CD4-positive, alpha-beta T cell treated with Interleukin-1 beta for 1 hour (primary cell): ENCODE measurements around the gene P2RX5.

Source experiments
- DNase-seq, 2 donors: peaks; one replicate each; pipeline ENCODE4 v3.0.0-alpha.2; 2020 to 2022

Gene P2RX5

GRCh38 chr17:3655766-3656165 lies 40.2 kb downstream of the P2RX5 start:
- no peak for DNase-seq

DNA sequence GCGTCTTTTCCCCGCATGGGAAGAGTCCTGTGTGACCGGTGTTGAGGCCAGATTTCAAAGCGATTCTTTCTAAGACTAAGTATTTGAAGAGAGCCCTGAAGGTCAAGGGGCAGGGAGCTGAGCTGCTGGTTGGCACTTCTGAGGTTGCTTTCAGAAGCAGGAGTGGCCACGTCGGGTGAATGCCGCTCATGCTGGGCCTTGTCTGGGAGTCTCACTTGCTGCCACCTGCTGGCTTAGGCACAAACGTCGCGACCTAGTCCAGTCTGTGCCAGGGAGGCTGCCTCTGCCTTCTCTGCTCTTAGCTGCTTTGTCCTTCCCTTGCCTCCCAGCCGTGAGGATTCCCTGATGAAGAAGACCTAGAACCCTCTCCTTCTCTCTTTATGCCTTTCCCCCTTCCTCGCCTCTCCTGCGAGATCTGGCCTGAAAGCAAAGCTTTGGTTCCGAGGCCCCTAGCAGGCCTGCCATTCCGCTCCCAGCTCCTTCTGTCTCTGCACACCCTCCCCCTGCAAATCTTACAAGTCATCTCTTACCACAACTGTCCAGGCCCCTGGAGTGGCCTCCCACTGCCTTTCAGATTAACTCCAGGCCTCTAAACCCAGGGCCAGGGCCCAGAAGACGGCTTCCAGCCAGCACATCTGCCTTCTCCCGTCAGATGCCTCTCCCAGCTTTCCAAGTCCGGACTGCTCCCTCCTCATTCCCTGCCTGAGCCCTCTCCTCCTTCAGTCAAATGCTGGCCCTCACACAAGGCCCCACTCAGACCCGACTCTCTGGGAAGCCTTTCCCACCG lies 48.0 kb downstream of the P2RX5 start:
- DNase-seq = peak; percentile 17 to 40

DNA sequence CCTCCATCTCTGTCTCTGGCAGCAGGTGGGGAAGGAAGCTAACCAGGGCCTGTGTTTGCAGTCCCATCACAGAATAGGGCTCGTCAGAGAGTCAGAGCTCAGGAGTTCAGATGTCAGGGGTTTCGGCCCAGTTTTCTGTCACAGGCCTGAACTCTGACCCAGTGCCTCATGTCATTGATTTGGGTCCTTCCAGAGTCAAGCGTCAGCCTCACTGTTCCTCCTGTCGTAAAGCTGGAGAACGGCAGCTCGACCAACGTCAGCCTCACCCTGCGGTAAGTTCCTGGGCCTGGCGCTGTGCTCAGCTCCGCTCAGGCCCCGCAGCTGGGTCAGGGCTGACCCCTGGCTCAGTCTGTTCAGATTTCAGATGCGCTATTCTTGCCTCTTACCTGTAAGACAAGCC lies 48.7 kb downstream of the P2RX5 start:
- DNase-seq = no peak

GRCh38 chr17:3645310-3645709 lies 50.6 kb downstream of the P2RX5 start:
- DNase-seq = no peak

GRCh38 chr17:3643889-3644349 lies 52.0 kb downstream of the P2RX5 start:
- DNase-seq = no peak

- no peak for DNase-seq
These were observed 54.1 kb downstream of the P2RX5 start for GRCh38 chr17:3641717-3642486.

- no peak for DNase-seq
These were observed 54.9 kb downstream of the P2RX5 start for GRCh38 chr17:3641014-3641413.

GRCh38 chr17:3639981-3640596 lies 55.9 kb downstream of the P2RX5 start:
- peak in 1 of 2 donors; percentile 23 for DNase-seq

- DNase-seq = no peak
These were observed 59.0 kb downstream of the P2RX5 start for GRCh38 chr17:3636908-3637373.

GRCh38 chr17:3636154-3636907 lies 59.6 kb downstream of the P2RX5 start, which contains the start of the genes CTNS and SHPK:
Gene CTNS (plus strand): TSS chr17:3636760. CDS start chr17:3640207, 3,447 bp downstream.
Gene SHPK (minus strand): TSS chr17:3636250. CDS start chr17:3636219, 31 bp downstream.
- peak; percentile 94 to 95 for DNase-seq

DNA sequence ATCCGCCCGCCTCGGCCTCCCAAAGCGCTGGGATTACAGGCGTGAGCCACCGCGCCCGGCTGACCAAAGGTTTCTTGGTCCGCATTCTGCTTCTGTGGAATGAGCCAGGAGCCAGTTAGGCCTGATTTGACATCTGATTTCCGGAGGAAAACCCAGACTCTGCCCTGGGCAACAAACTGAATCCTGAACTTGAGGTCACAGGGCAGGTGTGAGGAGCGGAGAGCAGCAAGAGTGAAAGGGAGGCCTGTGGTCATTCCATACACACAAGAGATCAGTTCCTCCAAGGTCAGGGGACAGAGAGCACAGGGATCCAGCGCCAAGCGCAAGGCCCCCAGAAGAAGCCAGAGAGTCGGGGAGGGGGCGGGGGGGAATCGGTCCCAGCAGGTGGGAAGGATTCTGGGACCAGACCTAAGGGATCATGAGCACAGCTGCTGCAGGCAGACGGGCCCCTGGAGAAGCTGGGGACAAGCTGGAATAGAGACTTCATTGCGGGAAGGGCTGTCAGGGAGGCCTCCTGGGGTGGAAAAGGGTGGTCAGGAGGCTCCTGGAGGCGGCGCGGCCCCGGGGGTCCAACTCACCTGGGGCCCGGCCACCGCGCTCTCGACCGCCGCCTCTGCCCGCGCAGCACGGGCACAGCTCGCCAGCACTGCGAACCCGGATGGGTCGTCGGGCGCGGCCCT lies 60.3 kb downstream of the P2RX5 start:
- no peak for DNase-seq

- no peak for DNase-seq
These were observed 63.7 kb downstream of the P2RX5 start for GRCh38 chr17:3632287-3632686.

DNA sequence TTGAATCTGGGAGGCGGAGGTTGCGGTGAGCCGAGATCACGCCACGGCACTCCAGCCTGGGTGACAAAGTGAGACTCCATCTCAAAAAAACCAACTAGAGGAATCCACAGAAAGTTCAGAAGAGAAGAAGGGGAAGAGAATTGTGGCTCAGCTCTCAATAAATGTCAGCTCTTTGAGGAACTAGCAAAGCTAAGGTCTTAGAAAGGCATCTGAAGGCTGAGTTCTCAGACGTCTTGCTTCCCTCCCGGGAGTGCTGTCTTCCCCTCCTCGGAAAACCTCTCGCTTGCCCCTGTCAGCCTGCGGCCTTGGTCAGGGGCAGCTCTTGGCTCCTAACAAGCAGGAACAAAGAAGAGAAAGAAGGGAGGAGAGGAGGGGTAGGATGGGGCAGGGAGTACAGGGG lies 65.2 kb downstream of the P2RX5 start:
- no peak for DNase-seq

DNA sequence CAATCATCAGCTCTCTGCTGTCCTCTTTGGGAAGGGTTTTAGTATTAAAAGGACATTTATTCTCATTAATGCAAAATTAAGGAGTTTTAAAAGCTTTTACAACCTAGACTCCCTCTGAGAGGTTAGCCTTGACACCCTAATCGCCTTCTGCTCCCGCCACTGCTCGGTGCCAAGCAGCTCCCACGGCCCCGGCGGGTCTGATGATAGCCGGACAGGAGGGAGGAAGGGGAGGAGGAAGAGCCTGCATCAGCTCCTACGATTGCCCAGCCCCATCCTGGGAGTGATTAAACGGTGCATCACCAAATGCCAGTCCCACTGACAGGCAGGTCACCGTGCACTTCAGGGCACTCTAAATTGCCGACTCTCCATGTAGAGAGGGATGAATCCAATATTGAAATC lies 68.2 kb downstream of the P2RX5 start:
- DNase-seq = no peak

DNA sequence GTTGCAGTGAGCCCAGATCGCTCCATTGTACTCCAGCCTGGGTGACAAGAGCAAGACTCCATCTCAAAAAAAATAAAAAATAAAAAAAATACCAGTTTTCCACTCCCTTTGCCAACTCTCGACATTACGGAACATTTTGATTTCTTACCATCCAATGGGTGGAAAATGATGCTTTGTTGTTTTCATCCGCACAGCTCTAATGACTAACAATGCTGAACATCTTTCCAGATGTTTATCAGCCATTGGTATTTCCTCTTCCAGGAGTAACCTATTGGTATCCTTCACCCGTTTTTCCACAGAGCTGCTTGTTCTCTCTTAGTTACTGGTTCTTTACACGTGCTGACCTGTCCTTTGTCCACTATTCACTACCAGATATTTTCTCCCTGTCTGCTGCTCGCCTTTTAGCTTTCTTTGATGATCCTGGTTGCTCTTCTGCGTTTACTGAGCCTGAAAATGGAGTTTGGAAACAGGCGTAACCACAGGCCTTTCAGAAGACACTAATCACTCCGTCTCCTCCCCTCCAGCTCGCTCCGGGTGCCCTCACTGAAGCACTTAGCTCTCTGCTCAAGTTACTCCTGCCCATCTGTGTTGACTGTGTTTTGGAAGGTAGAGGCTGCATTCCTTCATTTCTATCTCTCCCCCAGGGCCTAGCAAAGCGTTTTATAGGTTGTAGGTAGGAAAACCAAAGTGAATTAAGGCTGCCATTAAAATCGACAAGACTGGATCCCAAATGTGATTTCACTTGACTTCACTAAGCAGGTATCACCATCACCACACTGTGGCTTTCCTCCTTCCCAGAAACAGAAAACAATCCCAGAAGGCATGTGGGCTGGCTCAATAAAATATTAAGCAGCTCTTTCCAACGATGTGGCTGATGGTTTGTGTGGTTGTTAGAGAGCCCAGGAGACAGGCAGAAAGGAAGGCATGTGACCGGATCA lies 68.9 kb downstream of the P2RX5 start:
- DNase-seq = no peak
